Measurements from ENCODE around the gene MLXIP. TPM values are rescaled to one million over a fixed set of nuclear protein-coding genes. Genes with fewer than 3 reads are reported as not detected.

The MLXIP gene
- total and polyA plus RNA-seq, 2 of the 4 experiments (the other 2 are of a cell fraction) = 2.7 to 10.8 TPM

GRCh38 chr12:122130150-122130549, 51.6 kb downstream of the MLXIP start:
- no peaks in the 10 kb centered on the region for H3K4me1 ChIP-seq (ENCODE audit: control insufficient read depth, insufficient read depth, low read length)
- ChIA-PET POLR2A (ENCODE audit: unreplicated experiment) (interaction anchor here (0.6 kb wide), 1 partner anchor 24 kb away, joined by 6 read pairs; no protein-coding TSS in a partner anchor), CTCF (interaction anchor here (1.1 to 1.9 kb wide), 2 partner anchors 14 to 61 kb away, joined by 7 to 11 read pairs; no protein-coding TSS in a partner anchor)
- H3K9me3 ChIP-seq (ENCODE audit: control insufficient read depth, insufficient read depth, low read length) = no peaks in the 10 kb centered on the region
- no peak overlapping the region for H3K9ac ChIP-seq (ENCODE audit: low read depth, low read length)
- peak overlapping the region; percentile 36; the same call in 1 of the 2 replicates for H2AK5ac ChIP-seq (ENCODE audit: low read depth, low read length)
- H4K8ac ChIP-seq (ENCODE audit: low read depth in 2 of 2, low read length in 2 of 2) = no peak overlapping the region
- no peak overlapping the region for H3K27ac ChIP-seq (ENCODE audit: insufficient read depth, low read length)
- no peak overlapping the region for H4K91ac ChIP-seq (ENCODE audit: insufficient read depth, low read depth, low read length)
- TF ChIP-seq BHLHE40 (IDR thresholded peaks at IDR 0.05; ENCODE audit: low read depth, low read length) (0 out of 2 replicates have a peak, but pooled peaks have one; percentile 32), SMC3 (IDR thresholded peaks at IDR 0.05; ENCODE audit: low read depth, low read length) (no peak), MAZ (IDR thresholded peaks at IDR 0.05; ENCODE audit: borderline replicate concordance, low read depth, low read length) (no peak), MXI1 (IDR thresholded peaks at IDR 0.05; ENCODE audit: borderline replicate concordance, low read depth, low read length) (no peak), MAFK (IDR thresholded peaks at IDR 0.05; ENCODE audit: low read depth, low read length) (no peak), FOS (IDR thresholded peaks at IDR 0.05; ENCODE audit: low read depth, low read length) (0 out of 2 replicates have a peak, but pooled peaks have one; percentile 12)
- no peaks in the 10 kb centered on the region for H3K27me3 ChIP-seq (ENCODE audit: control insufficient read depth, insufficient read depth, low read length)
- H3K18ac ChIP-seq (ENCODE audit: low read depth, low read length) = no peak overlapping the region
- dilution Hi-C loops (cut with HindIII; ENCODE audit: low sequenced_read_pairs, unreplicated experiment) = no loop called here
- H3K56ac ChIP-seq (ENCODE audit: extremely low read depth, insufficient read depth, low read length) = no peak overlapping the region
- ATAC-seq (ENCODE audit: low read depth) (peak; percentile 5; the same call in 1 of the 2 replicates), DNase-seq (peak; percentile 48)
- H3K36me3 ChIP-seq (ENCODE audit: control insufficient read depth, insufficient read depth, low read length) = peaks cover 52% of the 10 kb centered on the region
- intact Hi-C loops (cut with micrococcal nuclease) = loop anchor here (2.0 kb wide), 1 partner anchor 75 kb away; no protein-coding TSS in a partner anchor
- no peaks in the 10 kb centered on the region for H3K9me1 ChIP-seq (ENCODE audit: insufficient read depth, low read length)
- H2AFZ ChIP-seq (replicated peaks; ENCODE audit: low read length, poor library complexity) = no peak overlapping the region
- peaks cover 22% of the 10 kb centered on the region for H4K20me1 ChIP-seq (ENCODE audit: insufficient read depth, low read length)
- H3K79me1 ChIP-seq (ENCODE audit: low read depth in 1 of 2, low read length in 2 of 2) = peaks cover 0 to 23% of the 10 kb centered on the region in 2 experiments; a peak in 3 of 4 replicates
- no peak overlapping the region for H2BK20ac ChIP-seq (ENCODE audit: low read depth, low read length)
- no peak overlapping the region for H3K23ac ChIP-seq (ENCODE audit: low read depth, low read length)
- BruUV-seq (replicated peaks) = no TSS peak
- H3K4me2 ChIP-seq (ENCODE audit: low read depth, low read length) = no peak overlapping the region
- H3K14ac ChIP-seq (replicated peaks; ENCODE audit: low read depth, low read length) = no peak overlapping the region
- H3K4me3 ChIP-seq (ENCODE audit: insufficient read depth, low read depth, low read length) = no peak overlapping the region
- H2BK5ac ChIP-seq (ENCODE audit: low read depth, low read length, poor library complexity, severe bottlenecking) = peak overlapping the region; percentile 14
- no peak overlapping the region for H3K4ac ChIP-seq (ENCODE audit: low read depth, low read length)
- H4K5ac ChIP-seq (ENCODE audit: low read depth, low read length) = no peak overlapping the region
- no peak overlapping the region for H2BK15ac ChIP-seq (ENCODE audit: low read depth, low read length)
- H2AK9ac ChIP-seq (replicated peaks; ENCODE audit: low read depth, low read length, poor library complexity) = no peak overlapping the region
- 91% methylated on average over 6 of the region's 17 CpGs; no CpG with 5 or more reads in 1 of the 2 experiments for WGBS, 2 experiments (ENCODE audit: extremely low coverage in 2 of 2, insufficient read length in 1 of 2)
- in situ Hi-C loops (cut with MboI; ENCODE audit: low sequenced_read_pairs) = loop anchor here (5.0 kb wide), 1 partner anchor 62 kb away; no protein-coding TSS in a partner anchor
- H2BK120ac ChIP-seq (ENCODE audit: low read depth, low read length) = peak overlapping the region; percentile 24; the same call in 1 of the 2 replicates

Data from IMR-90 (cell line).